Measurements from ENCODE around the gene MTHFD2L. TPM values are rescaled to one million over a fixed set of nuclear protein-coding genes. Genes with fewer than 3 reads are reported as not detected.
"Not testable (repeated sequence)": the region's sequence is repeated elsewhere in the genome, so short reads cannot be mapped to it uniquely, and the experiment has no call there.

Gene MTHFD2L
- polyA plus RNA-seq, 1 donor, result 15.2 TPM

DNA sequence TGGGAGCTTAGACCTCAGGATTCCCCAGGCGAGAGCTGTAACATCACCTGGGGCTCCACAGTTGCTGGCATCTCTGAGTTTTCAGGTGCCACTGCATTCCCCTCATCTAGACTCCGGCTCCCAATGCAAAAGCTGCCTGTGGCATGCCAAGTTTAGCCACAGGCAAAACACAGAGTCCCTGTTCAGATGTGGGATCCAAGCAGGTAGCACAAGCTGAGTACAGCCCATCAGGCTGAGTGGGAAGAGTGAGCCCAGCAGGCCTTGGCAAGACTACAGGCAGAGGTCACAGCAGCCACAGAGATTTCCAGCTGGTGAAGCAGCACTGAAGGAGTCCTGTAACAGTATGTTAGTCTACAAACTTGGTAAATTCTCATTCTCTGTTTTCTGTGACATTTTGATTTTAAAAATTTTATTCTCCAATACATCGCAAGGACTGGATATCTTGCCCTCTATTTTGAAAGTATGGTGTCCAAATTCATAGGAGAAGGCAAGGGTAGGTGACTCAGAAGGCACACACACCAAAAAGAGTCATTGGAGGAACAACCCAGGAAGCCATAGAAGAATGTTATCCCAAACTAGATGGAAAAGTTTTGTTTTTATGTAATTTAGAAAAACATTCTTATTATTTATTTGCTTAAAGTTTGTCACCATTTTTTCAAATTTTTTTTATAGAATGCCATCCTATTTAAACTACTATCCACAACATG lies 45.4 kb upstream of the MTHFD2L start:
- Histone ChIP-seq H3K27me3 (ENCODE audit: control insufficient read depth, insufficient read depth, low read length) (no peaks in the 10 kb centered on the region), H3K4me3 (ENCODE audit: low read length) (no peak overlapping the region), H3K9me3 (ENCODE audit: control insufficient read depth, low read depth, low read length) (no peaks in the 10 kb centered on the region), H3K36me3 (ENCODE audit: control insufficient read depth, insufficient read depth, low read length) (no peaks in the 10 kb centered on the region), H3K27ac (ENCODE audit: low read length) (no peak overlapping the region), H3K4me1 (ENCODE audit: control insufficient read depth, insufficient read depth, low read length) (peaks cover 20% of the 10 kb centered on the region)
- no peak for DNase-seq
- WGBS (ENCODE audit: insufficient coverage, low lambda C conversion rate), result 100% methylated on average over 1 of the region's 3 CpGs

DNA sequence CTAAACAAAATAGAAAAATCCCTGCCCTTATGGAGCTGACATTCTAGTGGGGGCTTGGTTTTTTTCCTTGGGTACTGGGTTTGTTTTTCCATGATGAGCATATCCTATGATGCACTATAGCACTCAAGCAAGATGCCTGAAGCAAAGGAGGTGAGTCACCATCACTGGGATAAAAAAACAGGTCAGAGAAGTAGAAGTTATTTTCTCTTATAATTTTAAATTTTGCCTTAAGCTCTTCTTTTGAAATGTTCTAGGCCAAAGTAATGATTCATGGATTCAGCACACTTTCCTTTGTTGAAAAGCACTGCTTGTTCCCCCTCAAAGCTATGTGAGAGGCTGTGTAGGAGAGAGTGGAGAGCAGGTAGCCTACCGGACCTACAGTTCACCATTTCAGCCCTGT lies 43.7 kb upstream of the MTHFD2L start:
- H3K27me3 ChIP-seq (ENCODE audit: control insufficient read depth, insufficient read depth, low read length), result no peaks in the 10 kb centered on the region
- no CpG with 5 or more reads among the region's 1 CpG for WGBS (ENCODE audit: insufficient coverage, low lambda C conversion rate)
- peaks cover 12% of the 10 kb centered on the region for H3K4me1 ChIP-seq (ENCODE audit: control insufficient read depth, insufficient read depth, low read length)
- no peak for DNase-seq
- no peaks in the 10 kb centered on the region for H3K9me3 ChIP-seq (ENCODE audit: control insufficient read depth, low read depth, low read length)
- no peak overlapping the region for H3K4me3 ChIP-seq (ENCODE audit: low read length)
- no peaks in the 10 kb centered on the region for H3K36me3 ChIP-seq (ENCODE audit: control insufficient read depth, insufficient read depth, low read length)
- no peak overlapping the region for H3K27ac ChIP-seq (ENCODE audit: low read length)

DNA sequence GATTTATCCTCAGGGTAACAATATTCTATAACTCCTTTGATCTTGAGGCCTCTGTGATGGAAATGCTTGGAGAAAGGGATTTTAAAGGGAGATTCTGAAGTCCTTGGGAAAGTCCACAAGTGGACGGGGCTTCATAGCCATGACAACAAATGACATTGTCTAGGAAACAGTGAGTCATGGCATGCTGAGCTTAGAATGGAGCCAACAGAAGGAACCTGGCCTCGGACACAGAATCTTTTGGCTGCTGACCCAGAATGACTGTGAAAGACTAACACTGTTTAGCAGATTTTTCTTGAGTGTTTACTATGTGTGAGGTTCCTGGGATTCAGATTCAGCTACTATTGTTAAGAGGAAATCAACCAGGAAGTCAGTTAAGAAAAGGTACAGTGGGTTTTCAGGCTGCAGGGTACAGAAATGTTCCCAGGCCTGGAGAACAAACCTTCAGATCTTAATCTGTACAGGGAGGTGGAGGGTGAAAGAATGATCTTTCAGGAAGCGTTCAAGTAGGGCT lies 40.8 kb upstream of the MTHFD2L start:
- no peak overlapping the region for H3K4me3 ChIP-seq (ENCODE audit: low read length)
- no peaks in the 10 kb centered on the region for H3K9me3 ChIP-seq (ENCODE audit: control insufficient read depth, low read depth, low read length)
- peak; percentile 70 to 82 for DNase-seq
- H3K27me3 ChIP-seq (ENCODE audit: control insufficient read depth, insufficient read depth, low read length), result no peaks in the 10 kb centered on the region
- 73% methylated on average over 1 of the region's 3 CpGs for WGBS (ENCODE audit: insufficient coverage, low lambda C conversion rate)
- H3K4me1 ChIP-seq (ENCODE audit: control insufficient read depth, insufficient read depth, low read length), result peaks cover 5% of the 10 kb centered on the region
- peak overlapping the region; percentile 15 for H3K27ac ChIP-seq (ENCODE audit: low read length)
- no peaks in the 10 kb centered on the region for H3K36me3 ChIP-seq (ENCODE audit: control insufficient read depth, insufficient read depth, low read length)

DNA sequence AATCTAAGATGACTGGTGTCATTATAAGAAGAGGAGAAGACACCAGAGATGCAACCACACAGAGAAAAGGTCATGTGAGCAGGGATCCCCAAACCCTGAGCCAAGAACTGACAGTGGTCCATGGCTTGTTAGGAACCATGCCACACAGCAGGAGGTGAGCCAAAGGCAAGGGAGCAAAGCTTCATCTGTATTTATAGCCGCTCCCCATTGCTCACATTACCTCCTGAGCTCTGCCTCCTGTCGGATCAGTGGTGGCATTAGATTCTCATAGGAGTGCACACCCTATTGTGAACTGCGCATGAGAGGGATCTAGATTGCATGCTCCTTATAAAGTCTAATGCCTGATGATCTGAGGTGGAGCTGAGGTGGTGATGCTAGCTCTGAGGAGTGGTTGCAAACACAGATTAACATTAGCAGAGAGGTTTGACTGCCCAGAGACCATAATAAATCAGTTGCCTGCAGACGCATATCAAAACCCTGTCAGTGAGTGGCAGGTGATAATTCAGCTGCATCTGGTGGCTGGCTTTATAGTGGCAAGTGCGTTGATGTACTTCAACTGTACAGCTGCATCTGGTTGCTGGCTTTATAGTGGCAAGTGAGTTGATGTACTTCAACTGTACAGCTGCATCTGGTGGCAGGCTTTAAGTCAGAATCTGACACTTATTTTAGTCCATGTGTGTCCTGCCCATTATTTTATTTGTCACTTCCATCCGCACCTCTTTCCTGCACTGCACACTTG lies 39.1 kb upstream of the MTHFD2L start:
- Histone ChIP-seq H3K9me3 (ENCODE audit: control insufficient read depth, low read depth, low read length) (no peaks in the 10 kb centered on the region), H3K27ac (ENCODE audit: low read length) (no peak overlapping the region), H3K4me3 (ENCODE audit: low read length) (no peak overlapping the region), H3K4me1 (ENCODE audit: control insufficient read depth, insufficient read depth, low read length) (peaks cover 5% of the 10 kb centered on the region), H3K27me3 (ENCODE audit: control insufficient read depth, insufficient read depth, low read length) (no peaks in the 10 kb centered on the region), H3K36me3 (ENCODE audit: control insufficient read depth, insufficient read depth, low read length) (no peaks in the 10 kb centered on the region)
- 83% methylated on average over 1 of the region's 6 CpGs for WGBS (ENCODE audit: insufficient coverage, low lambda C conversion rate)
- DNase-seq, result no peak

DNA sequence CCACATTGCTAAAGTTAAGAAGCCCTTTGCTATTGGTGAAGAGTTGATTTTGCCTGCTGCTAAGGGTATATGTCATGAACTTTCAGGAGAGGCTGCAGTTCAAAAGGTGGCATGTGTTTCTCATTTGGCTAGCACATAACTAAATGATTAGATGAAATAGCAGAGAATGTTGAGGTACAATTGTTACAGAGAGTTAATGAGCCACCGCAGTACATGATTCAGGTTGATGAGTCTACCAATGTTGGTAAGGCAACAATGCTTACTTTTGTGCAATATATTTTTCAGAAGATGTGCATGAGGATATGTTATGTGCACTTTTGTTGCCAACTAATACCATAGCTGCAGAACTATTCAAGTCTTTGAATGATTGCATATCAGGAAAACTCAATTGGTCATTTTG lies 37.8 kb upstream of the MTHFD2L start:
- Histone ChIP-seq H3K27ac (ENCODE audit: low read length) (no peak overlapping the region), H3K36me3 (ENCODE audit: control insufficient read depth, insufficient read depth, low read length) (no peaks in the 10 kb centered on the region), H3K27me3 (ENCODE audit: control insufficient read depth, insufficient read depth, low read length) (no peaks in the 10 kb centered on the region), H3K9me3 (ENCODE audit: control insufficient read depth, low read depth, low read length) (no peaks in the 10 kb centered on the region), H3K4me3 (ENCODE audit: low read length) (no peak overlapping the region), H3K4me1 (ENCODE audit: control insufficient read depth, insufficient read depth, low read length) (peaks cover 5% of the 10 kb centered on the region)
- WGBS (ENCODE audit: insufficient coverage, low lambda C conversion rate), result no CpG with 5 or more reads among the region's 1 CpG
- DNase-seq, result no peak

DNA sequence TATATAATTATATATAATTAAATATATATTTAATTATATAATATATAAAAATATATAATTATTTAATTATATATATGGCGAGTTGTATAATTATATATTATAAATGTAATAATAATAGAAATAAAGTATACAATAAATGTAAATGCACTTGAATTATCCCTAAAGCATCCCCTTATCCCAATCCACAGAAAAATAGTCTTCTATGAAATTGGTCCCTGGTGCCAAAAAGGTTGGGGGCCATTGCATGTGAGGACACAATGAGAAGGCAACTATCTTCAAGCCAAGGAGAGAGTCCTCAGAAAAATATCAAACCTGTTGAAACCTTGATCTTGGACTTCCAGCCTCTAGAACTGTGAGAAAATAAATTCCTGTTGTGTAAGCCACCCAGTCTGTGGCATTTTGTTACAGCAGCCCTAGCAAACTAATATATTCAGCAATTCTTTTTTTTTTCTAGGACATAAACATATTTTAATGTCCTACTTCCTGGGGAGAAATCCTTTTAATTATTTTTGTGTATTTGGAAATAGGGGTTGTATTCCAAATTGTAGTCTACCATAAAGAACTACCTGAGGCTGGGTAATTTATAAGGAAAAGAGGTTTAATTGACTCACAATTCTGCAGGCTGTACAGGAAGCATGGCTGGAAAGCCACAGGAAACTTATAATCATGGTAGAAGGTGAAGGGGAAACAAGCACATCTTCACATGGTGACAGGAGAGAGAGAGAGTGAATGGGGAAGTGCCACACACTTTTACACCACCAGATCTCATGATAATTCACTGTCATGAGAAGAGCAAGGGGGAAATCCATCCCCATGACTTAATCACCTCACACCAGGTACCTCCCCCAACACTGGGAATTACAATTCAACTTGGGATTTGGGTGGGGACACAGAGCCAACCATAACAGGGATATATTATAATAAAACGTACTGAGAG lies 36.0 kb upstream of the MTHFD2L start:
- Histone ChIP-seq H3K9me3 (ENCODE audit: control insufficient read depth, low read depth, low read length) (no peaks in the 10 kb centered on the region), H3K27me3 (ENCODE audit: control insufficient read depth, insufficient read depth, low read length) (no peaks in the 10 kb centered on the region), H3K4me3 (ENCODE audit: low read length) (no peak overlapping the region), H3K36me3 (ENCODE audit: control insufficient read depth, insufficient read depth, low read length) (no peaks in the 10 kb centered on the region), H3K27ac (ENCODE audit: low read length) (no peak overlapping the region), H3K4me1 (ENCODE audit: control insufficient read depth, insufficient read depth, low read length) (peaks cover 5% of the 10 kb centered on the region)
- 100% methylated on average over 1 of the region's 2 CpGs for WGBS (ENCODE audit: insufficient coverage, low lambda C conversion rate)
- no peak for DNase-seq

DNA sequence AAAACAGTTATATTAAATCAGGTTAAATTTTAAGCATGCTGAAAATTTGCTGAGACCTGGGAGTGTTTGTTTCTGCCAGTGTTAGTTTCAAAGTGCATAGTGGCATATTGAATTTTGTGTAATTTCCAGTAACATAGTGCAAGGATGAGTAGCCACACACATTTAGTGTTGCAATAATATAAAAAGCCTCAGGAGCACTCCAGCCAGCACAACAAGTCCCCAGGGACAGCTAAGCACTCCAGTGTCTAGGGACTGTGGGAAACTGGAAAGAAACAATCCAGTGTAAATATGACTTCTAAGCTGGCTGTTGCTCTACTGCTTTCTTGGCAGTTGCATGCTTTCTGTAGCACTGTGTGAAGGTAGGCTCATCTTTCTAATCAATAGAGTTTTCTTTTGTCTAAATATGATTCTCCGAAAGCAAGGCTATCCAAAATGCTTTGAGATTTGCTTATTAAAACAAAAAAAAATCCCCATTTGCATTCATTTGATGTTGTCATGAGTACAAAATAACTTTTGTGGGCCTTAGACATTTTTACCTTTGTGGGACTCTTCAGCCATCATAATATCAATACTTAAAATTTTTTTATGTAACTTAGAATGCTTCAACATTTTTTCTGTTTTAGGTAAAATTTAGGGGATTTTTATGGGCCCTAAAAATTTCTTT lies 34.7 kb upstream of the MTHFD2L start:
- Histone ChIP-seq H3K27me3 (ENCODE audit: control insufficient read depth, insufficient read depth, low read length) (no peaks in the 10 kb centered on the region), H3K27ac (ENCODE audit: low read length) (no peak overlapping the region), H3K9me3 (ENCODE audit: control insufficient read depth, low read depth, low read length) (no peaks in the 10 kb centered on the region), H3K4me1 (ENCODE audit: control insufficient read depth, insufficient read depth, low read length) (no peaks in the 10 kb centered on the region), H3K36me3 (ENCODE audit: control insufficient read depth, insufficient read depth, low read length) (no peaks in the 10 kb centered on the region), H3K4me3 (ENCODE audit: low read length) (no peak overlapping the region)
- DNase-seq, result no peak
- WGBS (ENCODE audit: insufficient coverage, low lambda C conversion rate), result no CpG with 5 or more reads among the region's 1 CpG

DNA sequence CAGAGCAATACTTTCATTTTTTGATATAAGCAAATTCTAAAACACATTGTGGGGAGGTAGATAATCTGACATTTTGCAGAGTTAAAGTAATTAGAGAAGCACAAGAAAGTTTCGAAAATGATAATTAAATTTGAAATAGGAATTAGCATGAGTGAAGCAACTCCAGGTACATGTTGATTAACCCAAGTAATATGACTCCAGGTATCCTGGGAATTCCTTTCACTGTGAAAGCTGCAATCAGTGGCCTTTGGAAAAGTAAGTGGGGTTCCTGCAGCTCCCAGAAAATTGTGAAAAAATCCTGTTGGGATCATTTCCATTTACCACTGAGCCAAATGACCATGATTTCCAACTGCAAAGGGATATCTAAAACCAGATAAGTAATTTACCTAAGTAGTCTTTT lies 32.9 kb upstream of the MTHFD2L start:
- H3K4me1 ChIP-seq (ENCODE audit: control insufficient read depth, insufficient read depth, low read length), result no peaks in the 10 kb centered on the region
- 100% methylated on average over 1 of the region's 1 CpG for WGBS (ENCODE audit: insufficient coverage, low lambda C conversion rate)

DNA sequence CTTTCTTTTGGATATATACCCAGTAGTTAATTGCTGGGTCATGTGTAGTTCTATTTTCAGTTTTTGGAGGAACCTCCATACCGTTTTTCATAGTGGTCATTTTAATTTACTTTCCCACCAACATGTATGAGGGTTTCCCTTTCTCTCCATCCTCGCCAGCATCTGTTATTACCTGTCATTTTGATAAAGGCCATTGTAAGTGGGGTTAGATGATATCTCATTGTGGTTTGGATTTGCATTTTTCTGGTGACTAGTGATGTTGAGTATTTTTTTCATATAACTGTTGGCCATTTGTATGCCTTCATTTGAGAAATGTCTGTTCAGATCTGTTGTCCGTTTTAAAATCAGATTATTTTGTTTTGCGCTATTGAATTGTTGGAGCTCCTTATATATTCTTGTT lies 30.2 kb upstream of the MTHFD2L start:
- 97% methylated on average over 3 of the region's 4 CpGs for WGBS (ENCODE audit: insufficient coverage, low lambda C conversion rate)
- Histone ChIP-seq H3K9me3 (ENCODE audit: control insufficient read depth, low read depth, low read length) (no peaks in the 10 kb centered on the region), H3K4me3 (ENCODE audit: low read length) (no peak overlapping the region), H3K27me3 (ENCODE audit: control insufficient read depth, insufficient read depth, low read length) (no peaks in the 10 kb centered on the region), H3K36me3 (ENCODE audit: control insufficient read depth, insufficient read depth, low read length) (no peaks in the 10 kb centered on the region), H3K4me1 (ENCODE audit: control insufficient read depth, insufficient read depth, low read length) (no peaks in the 10 kb centered on the region), H3K27ac (ENCODE audit: low read length) (no peak overlapping the region)
- no peak for DNase-seq

More for the DNA sequence above, 32.9 kb upstream of the MTHFD2L start:
- no peaks in the 10 kb centered on the region for H3K36me3 ChIP-seq (ENCODE audit: control insufficient read depth, insufficient read depth, low read length)
- no peaks in the 10 kb centered on the region for H3K9me3 ChIP-seq (ENCODE audit: control insufficient read depth, low read depth, low read length)
- no peaks in the 10 kb centered on the region for H3K27me3 ChIP-seq (ENCODE audit: control insufficient read depth, insufficient read depth, low read length)
- no peak for DNase-seq
- H3K4me3 ChIP-seq (ENCODE audit: low read length), result no peak overlapping the region
- H3K27ac ChIP-seq (ENCODE audit: low read length), result no peak overlapping the region

DNA sequence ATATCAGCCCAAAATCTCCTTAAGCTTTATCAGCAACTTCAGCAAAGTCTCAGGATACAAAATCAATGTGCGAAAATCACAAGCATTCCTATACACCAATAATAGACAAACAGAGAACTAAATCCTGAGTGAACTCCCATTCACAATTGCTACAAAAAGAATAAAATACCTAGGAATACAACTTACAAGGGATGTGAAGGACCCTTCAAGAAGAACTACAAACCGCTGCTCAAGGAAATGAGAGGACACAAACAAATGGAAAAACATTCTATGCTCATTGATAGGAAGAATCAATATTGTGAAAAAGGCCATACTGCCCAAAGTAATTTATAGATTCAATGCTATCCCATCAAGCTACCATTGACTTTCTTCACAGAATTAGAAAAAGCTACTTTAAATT lies 27.1 kb upstream of the MTHFD2L start:
- H3K27me3 ChIP-seq (ENCODE audit: control insufficient read depth, insufficient read depth, low read length); DNase-seq; H3K9me3 ChIP-seq (ENCODE audit: control insufficient read depth, low read depth, low read length); H3K27ac ChIP-seq (ENCODE audit: low read length); H3K4me3 ChIP-seq (ENCODE audit: low read length); H3K4me1 ChIP-seq (ENCODE audit: control insufficient read depth, insufficient read depth, low read length); H3K36me3 ChIP-seq (ENCODE audit: control insufficient read depth, insufficient read depth, low read length): not testable (repeated sequence)
- no CpG with 5 or more reads among the region's 2 CpGs for WGBS (ENCODE audit: insufficient coverage, low lambda C conversion rate)
